Neural cell (in vitro differentiated cells): ENCODE data around the gene DUS1L. TPM values are rescaled to one million over a fixed set of nuclear protein-coding genes. Genes with fewer than 3 reads are reported as not detected.

Experiments used
- H2AFZ ChIP-seq: fragments of 200-600, 300-800 bp; sonication (generic), shearing (Covaris generic); 2 replicates; pipeline ENCODE4 v1.6.0; 2014; ENCODE audit warnings: low read depth, mild to moderate bottlenecking, antibody characterized with exemption, low read length, moderate library complexity
- H3F3A ChIP-seq: fragments of 200-600 bp; shearing (Covaris generic); 2 replicates; pipeline ENCODE4 v1.6.1; 2016; ENCODE audit warnings: mild to moderate bottlenecking, moderate library complexity, mixed read lengths, antibody characterized with exemption, low read length; ENCODE audit not compliant: insufficient read depth, poor library complexity, severe bottlenecking
- H3K27ac ChIP-seq: fragments of 200-600, 300-800 bp; sonication (generic), shearing (Covaris generic); 2 replicates; pipeline ENCODE4 v1.5.1; 2014; ENCODE audit warnings: mild to moderate bottlenecking, low read length, moderate library complexity
- H3K27me3 ChIP-seq: fragments of 300-800, 200-600 bp; sonication (generic), shearing (Covaris generic); 2 replicates; pipeline ENCODE4 v1.6.0; 2014; ENCODE audit warnings: mild to moderate bottlenecking, low read depth, low read length, moderate library complexity; ENCODE audit not compliant: insufficient read depth
- H3K36me3 ChIP-seq: fragments of 300-800, 200-600 bp; sonication (generic), shearing (Covaris generic); 2 replicates; pipeline ENCODE4 v1.5.1; 2014; ENCODE audit warnings: mild to moderate bottlenecking, antibody characterized with exemption, low read length, moderate library complexity; ENCODE audit not compliant: insufficient read depth
- H3K4me2 ChIP-seq: fragments of 300-800, 200-600 bp; sonication (generic), shearing (Covaris generic); 2 replicates; pipeline ENCODE4 v1.6.0; 2014; ENCODE audit warnings: mild to moderate bottlenecking, low read length
- H3K4me3 ChIP-seq: fragments of 300-800, 200-600 bp; sonication (generic), shearing (Covaris generic); 2 replicates; pipeline ENCODE4 v1.5.1; 2014; ENCODE audit warnings: mild to moderate bottlenecking, low read length, moderate library complexity
- H3K79me2 ChIP-seq: fragments of 200-600 bp; shearing (Covaris generic); replicated peaks from 2 replicates; pipeline ENCODE4 v1.6.0; 2014; ENCODE audit warnings: mild to moderate bottlenecking, low read length, moderate library complexity; ENCODE audit not compliant: insufficient read depth
- H3K9ac ChIP-seq: fragments of 300-800, 200-600 bp; sonication (generic), shearing (Covaris generic); 2 replicates; pipeline ENCODE4 v1.6.1; 2016; ENCODE audit warnings: mild to moderate bottlenecking, low read length, mixed read lengths
- H3K9me2 ChIP-seq: fragments of 200-600 bp; shearing (Covaris generic); 2 replicates; pipeline ENCODE4 v1.6.1; 2016; ENCODE audit warnings: mild to moderate bottlenecking, low read length, mixed read lengths; ENCODE audit not compliant: insufficient read depth
- H3K9me3 ChIP-seq: fragments of 200-600, 300-800 bp; sonication (generic), shearing (Covaris generic); 2 replicates; pipeline ENCODE4 v1.6.1; 2016; ENCODE audit warnings: mild to moderate bottlenecking, mixed run types, low read length, moderate library complexity, mixed read lengths
- H4K20me1 ChIP-seq: fragments of 200-600 bp; shearing (Covaris generic); 2 replicates; pipeline ENCODE4 v1.6.1; 2016; ENCODE audit warnings: mild to moderate bottlenecking, mixed run types; ENCODE audit not compliant: insufficient read depth
- EP300 ChIP-seq: fragments of 450-650 bp; conservative IDR thresholded peaks from 2 replicates; pipeline ENCODE4 v1.6.1; 2014; ENCODE audit warnings: antibody characterized with exemption, mild to moderate bottlenecking, moderate library complexity; ENCODE audit not compliant: poor library complexity, severe bottlenecking
- EZH2 ChIP-seq: fragments of 200-600, 300-800 bp; shearing (Covaris generic), sonication (generic); IDR thresholded peaks from 2 replicates; pipeline ENCODE4 v1.6.1; 2014; ENCODE audit warnings: antibody characterized with exemption, low read length, borderline replicate concordance, mild to moderate bottlenecking; ENCODE audit not compliant: insufficient read depth, poor library complexity, severe bottlenecking
- MXI1 ChIP-seq: fragments of 450-650 bp; conservative IDR thresholded peaks from 2 replicates; pipeline ENCODE4 v1.6.1; 2014; ENCODE audit warnings: antibody characterized with exemption, mild to moderate bottlenecking; ENCODE audit not compliant: poor library complexity, severe bottlenecking
- POLR2AphosphoS5 ChIP-seq: IDR thresholded peaks from 2 replicates; pipeline ENCODE4 v1.6.1; 2012
- RAD21 ChIP-seq: fragments of 450-650 bp; conservative IDR thresholded peaks from 2 replicates; pipeline ENCODE4 v1.6.1; 2014; ENCODE audit warnings: antibody characterized with exemption, mild to moderate bottlenecking, moderate library complexity
- SMC3 ChIP-seq: fragments of 450-650 bp; conservative IDR thresholded peaks from 2 replicates; pipeline ENCODE4 v1.6.1; 2014; ENCODE audit warnings: antibody characterized with exemption, mild to moderate bottlenecking, moderate library complexity; ENCODE audit not compliant: poor library complexity
- TAF1 ChIP-seq: IDR thresholded peaks from 2 replicates; pipeline ENCODE4 v1.6.1; 2012; ENCODE audit warnings: low read depth
- polyA minus RNA-seq: library from RNA; depleted of rRNA, polyadenylated mRNA; stranded (reverse); fragments of >200 nt; gene quantifications from 2 replicates; pipeline ENCODE4 v1.2.3, GENCODE V29; 2014
- polyA plus RNA-seq: library from polyadenylated mRNA; depleted of rRNA; stranded (reverse); fragments of >200 nt; gene quantifications from 2 replicates; pipeline ENCODE4 v1.2.3, GENCODE V29; 2014
- TF ChIP-seq, protein P1 (sequence below): IDR thresholded peaks from 2 replicates; pipeline ENCODE4 v1.6.1; 2012; ENCODE audit warnings: borderline replicate concordance
- TF ChIP-seq, protein P2 (sequence below): fragments of 450-650 bp; IDR thresholded peaks from 2 replicates; pipeline ENCODE4 v1.5.1; 2014; ENCODE audit warnings: antibody characterized with exemption, mild to moderate bottlenecking, moderate library complexity; ENCODE audit not compliant: poor library complexity, severe bottlenecking

DUS1L gene
- polyA plus RNA-seq (100 and 115 TPM in 2 replicates), polyA minus RNA-seq (28.4 and 33.1 TPM in 2 replicates)

DNA sequence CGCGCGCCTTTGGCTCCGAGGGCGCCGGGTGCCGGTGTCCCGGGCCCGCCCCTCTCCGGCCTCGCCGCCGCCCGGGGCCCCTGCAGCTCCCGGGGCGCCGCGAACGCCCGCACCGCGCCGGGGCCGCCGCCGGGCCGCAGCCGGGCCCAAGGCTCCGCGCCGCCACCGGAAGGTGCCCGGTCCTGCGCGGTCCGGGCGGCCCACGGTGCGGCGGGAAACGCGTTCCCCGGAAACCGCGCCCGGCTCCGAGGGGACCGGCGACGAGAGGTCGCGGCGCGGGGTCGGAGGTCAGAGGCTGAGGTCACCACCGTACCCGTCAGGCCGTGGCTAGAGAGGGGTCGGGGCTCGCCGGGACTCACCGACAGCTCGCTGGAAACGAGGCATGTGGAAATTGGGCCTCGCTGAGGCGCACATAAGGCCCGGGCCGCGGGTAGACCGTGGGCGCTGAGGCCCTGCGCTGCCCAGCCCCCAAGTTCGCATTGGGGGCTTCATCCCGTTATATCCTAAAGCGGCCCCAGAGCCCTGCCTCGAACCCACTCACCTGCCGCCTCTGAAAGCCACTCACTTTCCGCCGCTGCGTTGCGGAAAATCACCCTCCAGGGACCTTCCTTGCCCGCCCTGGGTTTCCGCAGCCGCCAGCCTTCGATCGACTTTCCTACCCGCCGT lies at the start of gene DUS1L:
TSS of gene DUS1L (minus strand) at position 167 of the 666 bp plus-strand sequence. CDS start 745 bp downstream, outside the sequence.
- H3K4me2 ChIP-seq = peak within 1 kb of the TSS; percentile 61
- peak within 1 kb of the TSS; percentile 72 for H3K9ac ChIP-seq
- H4K20me1 ChIP-seq = no peaks in the 10 kb centered on the region
- H3K79me2 ChIP-seq = no peaks in the 10 kb centered on the region
- peak within 1 kb of the TSS; percentile 56 for H3K27ac ChIP-seq
- no peaks in the 10 kb centered on the region for H3K9me2 ChIP-seq
- no peaks in the 10 kb centered on the region for H3K27me3 ChIP-seq
- TF ChIP-seq MXI1 (peak; percentile 45), EZH2 (no peak), EP300 (peak; percentile 19), POLR2AphosphoS5 (peak; percentile 52)
- TF ChIP-seq, protein P1, sequence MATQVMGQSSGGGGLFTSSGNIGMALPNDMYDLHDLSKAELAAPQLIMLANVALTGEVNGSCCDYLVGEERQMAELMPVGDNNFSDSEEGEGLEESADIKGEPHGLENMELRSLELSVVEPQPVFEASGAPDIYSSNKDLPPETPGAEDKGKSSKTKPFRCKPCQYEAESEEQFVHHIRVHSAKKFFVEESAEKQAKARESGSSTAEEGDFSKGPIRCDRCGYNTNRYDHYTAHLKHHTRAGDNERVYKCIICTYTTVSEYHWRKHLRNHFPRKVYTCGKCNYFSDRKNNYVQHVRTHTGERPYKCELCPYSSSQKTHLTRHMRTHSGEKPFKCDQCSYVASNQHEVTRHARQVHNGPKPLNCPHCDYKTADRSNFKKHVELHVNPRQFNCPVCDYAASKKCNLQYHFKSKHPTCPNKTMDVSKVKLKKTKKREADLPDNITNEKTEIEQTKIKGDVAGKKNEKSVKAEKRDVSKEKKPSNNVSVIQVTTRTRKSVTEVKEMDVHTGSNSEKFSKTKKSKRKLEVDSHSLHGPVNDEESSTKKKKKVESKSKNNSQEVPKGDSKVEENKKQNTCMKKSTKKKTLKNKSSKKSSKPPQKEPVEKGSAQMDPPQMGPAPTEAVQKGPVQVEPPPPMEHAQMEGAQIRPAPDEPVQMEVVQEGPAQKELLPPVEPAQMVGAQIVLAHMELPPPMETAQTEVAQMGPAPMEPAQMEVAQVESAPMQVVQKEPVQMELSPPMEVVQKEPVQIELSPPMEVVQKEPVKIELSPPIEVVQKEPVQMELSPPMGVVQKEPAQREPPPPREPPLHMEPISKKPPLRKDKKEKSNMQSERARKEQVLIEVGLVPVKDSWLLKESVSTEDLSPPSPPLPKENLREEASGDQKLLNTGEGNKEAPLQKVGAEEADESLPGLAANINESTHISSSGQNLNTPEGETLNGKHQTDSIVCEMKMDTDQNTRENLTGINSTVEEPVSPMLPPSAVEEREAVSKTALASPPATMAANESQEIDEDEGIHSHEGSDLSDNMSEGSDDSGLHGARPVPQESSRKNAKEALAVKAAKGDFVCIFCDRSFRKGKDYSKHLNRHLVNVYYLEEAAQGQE = peak; percentile 45
- H3K36me3 ChIP-seq = no peaks in the 10 kb centered on the region
- H3K4me3 ChIP-seq = peak within 1 kb of the TSS; percentile 94
- H2AFZ ChIP-seq = peak within 1 kb of the TSS; percentile 97
- H3K9me3 ChIP-seq = no peaks in the 10 kb centered on the region
- no peaks in the 10 kb centered on the region for H3F3A ChIP-seq

DNA sequence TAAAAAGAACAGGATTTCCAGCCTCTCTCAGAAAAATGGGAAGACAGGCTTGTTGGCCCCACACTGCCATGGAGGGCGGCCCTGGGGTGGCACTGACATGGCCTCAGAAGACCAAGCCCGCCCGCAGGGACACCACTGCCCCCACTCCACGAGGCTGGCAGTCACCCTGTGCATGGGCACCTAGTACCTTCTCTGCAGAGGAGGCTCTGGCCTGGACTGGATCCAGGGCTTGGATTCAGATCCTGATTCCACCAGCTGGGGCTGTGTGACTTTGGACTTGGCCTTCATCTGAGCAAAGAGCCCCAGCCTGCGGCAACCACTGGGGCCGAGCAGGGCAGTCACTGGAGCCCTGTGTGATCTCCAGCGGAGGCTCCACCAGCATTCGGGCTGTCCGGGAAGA lies 49.3 kb upstream of the DUS1L start:
- no peaks in the 10 kb centered on the region for H4K20me1 ChIP-seq
- no peaks in the 10 kb centered on the region for H3F3A ChIP-seq
- TF ChIP-seq EZH2 = no peak
- no peak overlapping the region for H3K9ac ChIP-seq
- no peak overlapping the region for H2AFZ ChIP-seq
- no peaks in the 10 kb centered on the region for H3K79me2 ChIP-seq
- no peaks in the 10 kb centered on the region for H3K27me3 ChIP-seq
- no peaks in the 10 kb centered on the region for H3K9me2 ChIP-seq
- H3K9me3 ChIP-seq = no peaks in the 10 kb centered on the region
- H3K4me2 ChIP-seq = no peak overlapping the region
- H3K27ac ChIP-seq = no peak overlapping the region
- H3K36me3 ChIP-seq = no peaks in the 10 kb centered on the region
- H3K4me3 ChIP-seq = no peak overlapping the region

DNA sequence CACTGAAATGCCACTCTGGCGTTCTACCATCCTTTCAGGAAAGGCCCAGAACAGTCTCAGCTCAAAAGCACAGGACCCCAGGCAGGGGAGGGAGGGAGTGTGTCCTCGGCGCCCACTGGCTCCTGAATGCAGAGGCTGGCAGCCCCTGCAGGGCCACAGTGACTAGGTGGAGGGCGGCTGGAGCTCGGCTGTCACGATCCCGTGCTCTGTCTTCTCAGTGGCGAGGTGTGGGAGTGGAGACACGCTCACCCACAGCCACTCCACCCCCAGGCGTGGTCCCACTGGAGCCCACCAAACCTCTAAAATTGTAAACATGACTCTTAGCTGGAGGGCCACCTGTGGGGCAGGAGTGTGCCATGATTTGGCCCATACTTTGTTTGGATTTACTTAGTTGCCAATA lies 48.8 kb upstream of the DUS1L start:
- no peak overlapping the region for H3K4me3 ChIP-seq
- no peaks in the 10 kb centered on the region for H3K79me2 ChIP-seq
- no peak overlapping the region for H3K27ac ChIP-seq
- no peaks in the 10 kb centered on the region for H3K36me3 ChIP-seq
- H3K4me2 ChIP-seq = no peak overlapping the region
- H2AFZ ChIP-seq = no peak overlapping the region
- no peak overlapping the region for H3K9ac ChIP-seq
- no peaks in the 10 kb centered on the region for H3F3A ChIP-seq
- H3K9me2 ChIP-seq = no peaks in the 10 kb centered on the region
- H3K9me3 ChIP-seq = no peaks in the 10 kb centered on the region
- TF ChIP-seq EP300 (no peak), RAD21 (no peak), TAF1 (no peak), POLR2AphosphoS5 (no peak), EZH2 (no peak), SMC3 (no peak), MXI1 (no peak)
- TF ChIP-seq, protein P1 = no peak
- TF ChIP-seq, protein P2, sequence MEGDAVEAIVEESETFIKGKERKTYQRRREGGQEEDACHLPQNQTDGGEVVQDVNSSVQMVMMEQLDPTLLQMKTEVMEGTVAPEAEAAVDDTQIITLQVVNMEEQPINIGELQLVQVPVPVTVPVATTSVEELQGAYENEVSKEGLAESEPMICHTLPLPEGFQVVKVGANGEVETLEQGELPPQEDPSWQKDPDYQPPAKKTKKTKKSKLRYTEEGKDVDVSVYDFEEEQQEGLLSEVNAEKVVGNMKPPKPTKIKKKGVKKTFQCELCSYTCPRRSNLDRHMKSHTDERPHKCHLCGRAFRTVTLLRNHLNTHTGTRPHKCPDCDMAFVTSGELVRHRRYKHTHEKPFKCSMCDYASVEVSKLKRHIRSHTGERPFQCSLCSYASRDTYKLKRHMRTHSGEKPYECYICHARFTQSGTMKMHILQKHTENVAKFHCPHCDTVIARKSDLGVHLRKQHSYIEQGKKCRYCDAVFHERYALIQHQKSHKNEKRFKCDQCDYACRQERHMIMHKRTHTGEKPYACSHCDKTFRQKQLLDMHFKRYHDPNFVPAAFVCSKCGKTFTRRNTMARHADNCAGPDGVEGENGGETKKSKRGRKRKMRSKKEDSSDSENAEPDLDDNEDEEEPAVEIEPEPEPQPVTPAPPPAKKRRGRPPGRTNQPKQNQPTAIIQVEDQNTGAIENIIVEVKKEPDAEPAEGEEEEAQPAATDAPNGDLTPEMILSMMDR = no peak
- no peaks in the 10 kb centered on the region for H3K27me3 ChIP-seq
- H4K20me1 ChIP-seq = no peaks in the 10 kb centered on the region
